NCI-H446 (cell line): Measurements from ENCODE around the gene KCNE4.

Experiments used
- DNase-seq, 2 experiments: peaks; one replicate each; lab custom pipeline; 2025; lab: John Stamatoyannopoulos, UW

The KCNE4 gene

GRCh38 chr2:223051693-223052289 is at the start of gene KCNE4:
TSS of gene KCNE4 (plus strand) at chr2:223052190. CDS start at chr2:223052831, 641 bp downstream.
- no peak for DNase-seq

GRCh38 chr2:223003191-223003590 is 48.8 kb upstream of the KCNE4 start:
- no peak for DNase-seq

- DNase-seq: no peak
Measured at GRCh38 chr2:223005496-223005895, 46.5 kb upstream of the KCNE4 start.

- no peak for DNase-seq
Measured at GRCh38 chr2:223007531-223007930, 44.5 kb upstream of the KCNE4 start.

GRCh38 chr2:223008162-223008561 is 43.8 kb upstream of the KCNE4 start:
- DNase-seq: no peak

- DNase-seq: no peak
Measured at GRCh38 chr2:223008956-223009355, 43.0 kb upstream of the KCNE4 start.

GRCh38 chr2:223010641-223011040 is 41.3 kb upstream of the KCNE4 start:
- DNase-seq: no peak

GRCh38 chr2:223012291-223012690 is 39.7 kb upstream of the KCNE4 start:
- DNase-seq: no peak

GRCh38 chr2:223019390-223019930 is 32.5 kb upstream of the KCNE4 start:
- no peak for DNase-seq

- no peak for DNase-seq
Measured at GRCh38 chr2:223019987-223020717, 31.8 kb upstream of the KCNE4 start.

- DNase-seq: no peak
Measured at GRCh38 chr2:223020971-223021675, 30.9 kb upstream of the KCNE4 start.

GRCh38 chr2:223026357-223027110 is 25.5 kb upstream of the KCNE4 start:
- no peak for DNase-seq

- DNase-seq: peak; percentile 60 to 85
Measured at GRCh38 chr2:223027442-223027841, 24.5 kb upstream of the KCNE4 start.

- DNase-seq: no peak
Measured at GRCh38 chr2:223029287-223029686, 22.7 kb upstream of the KCNE4 start.

GRCh38 chr2:223032187-223033142 is 19.5 kb upstream of the KCNE4 start:
- no peak for DNase-seq

GRCh38 chr2:223034221-223034975 is 17.6 kb upstream of the KCNE4 start:
- no peak for DNase-seq

GRCh38 chr2:223036790-223037444 is 15.1 kb upstream of the KCNE4 start:
- no peak for DNase-seq

- DNase-seq: no peak
Measured at GRCh38 chr2:223037445-223037800, 14.6 kb upstream of the KCNE4 start.

- no peak for DNase-seq
Measured at GRCh38 chr2:223039618-223040017, 12.4 kb upstream of the KCNE4 start.

- DNase-seq: no peak
Measured at GRCh38 chr2:223040527-223040926, 11.5 kb upstream of the KCNE4 start.
